DOHH2 (cell line): ENCODE results near the gene ZNF800.

Source experiments
- H3F3A ChIP-seq: fragments of 200-600 bp; sonication (generic), shearing (Covaris generic); 2 replicates; pipeline ENCODE4 v1.6.0; 2016; ENCODE audit warnings: antibody characterized with exemption, mild to moderate bottlenecking; ENCODE audit not compliant: control insufficient read depth, insufficient read depth
- H3K27ac ChIP-seq: fragments of 200-600 bp; sonication (generic); 2 replicates; pipeline ENCODE4 v1.5.1; 2014; ENCODE audit warnings: low read depth, mild to moderate bottlenecking, low read length, moderate library complexity
- H3K27me3 ChIP-seq: fragments of 200-600 bp; sonication (generic); 2 replicates; pipeline ENCODE4 v1.6.1; 2014; ENCODE audit warnings: mild to moderate bottlenecking, low read length, mixed read lengths; ENCODE audit not compliant: control insufficient read depth
- H3K36me3 ChIP-seq: fragments of 200-600 bp; sonication (generic); 2 replicates; pipeline ENCODE4 v1.6.1; 2014; ENCODE audit warnings: mild to moderate bottlenecking, low read length, moderate library complexity, mixed read lengths; ENCODE audit not compliant: control insufficient read depth
- H3K4me1 ChIP-seq: fragments of 200-600 bp; sonication (generic); 2 replicates; pipeline ENCODE4 v1.6.1; 2014; ENCODE audit warnings: mild to moderate bottlenecking, low read length, mixed read lengths; ENCODE audit not compliant: control insufficient read depth
- H3K4me2 ChIP-seq: fragments of 200-600 bp; sonication (generic); 2 replicates; pipeline ENCODE4 v1.6.0; 2014; ENCODE audit warnings: mild to moderate bottlenecking, low read length, moderate library complexity
- H3K4me3 ChIP-seq: fragments of 200-600 bp; sonication (generic); 2 replicates; pipeline ENCODE4 v1.5.1; 2014; ENCODE audit warnings: mild to moderate bottlenecking, low read length, mixed read lengths
- H3K79me2 ChIP-seq: fragments of 200-600 bp; sonication (generic); 2 replicates; pipeline ENCODE4 v1.6.1; 2014; ENCODE audit warnings: mild to moderate bottlenecking, low read length, mixed read lengths; ENCODE audit not compliant: control insufficient read depth
- H3K9me2 ChIP-seq: fragments of 200-600 bp; sonication (generic); replicated peaks from 2 replicates; pipeline ENCODE4 v1.6.1; 2014; ENCODE audit warnings: mild to moderate bottlenecking, low read length, mixed read lengths; ENCODE audit not compliant: control insufficient read depth
- H3K9me3 ChIP-seq: fragments of 200-600 bp; sonication (generic); 2 replicates; pipeline ENCODE4 v1.6.1; 2014; ENCODE audit warnings: antibody characterized with exemption, low read length, mixed read lengths; ENCODE audit not compliant: control insufficient read depth, insufficient read depth
- H4K20me1 ChIP-seq: fragments of 200-600 bp; sonication (generic); 2 replicates; pipeline ENCODE4 v1.6.0; 2014; ENCODE audit warnings: low read depth, mild to moderate bottlenecking, antibody characterized with exemption, low read length, moderate library complexity; ENCODE audit not compliant: control insufficient read depth, insufficient read depth
- EZH2phosphoT487 ChIP-seq: fragments of 200-600 bp; sonication (generic); IDR thresholded peaks from 2 replicates; pipeline ENCODE4 v1.6.1; 2017; ENCODE audit warnings: borderline replicate concordance, mild to moderate bottlenecking, antibody characterized with exemption, low read length, moderate library complexity, mixed read lengths
- TF ChIP-seq, protein P1 (sequence below): fragments of 200-600 bp; sonication (generic); IDR thresholded peaks from one replicate; pipeline ENCODE4 v1.5.1; 2014; ENCODE audit warnings: antibody characterized with exemption, mild to moderate bottlenecking, low read depth, low read length; ENCODE audit not compliant: poor library complexity, severe bottlenecking

ZNF800 gene

DNA sequence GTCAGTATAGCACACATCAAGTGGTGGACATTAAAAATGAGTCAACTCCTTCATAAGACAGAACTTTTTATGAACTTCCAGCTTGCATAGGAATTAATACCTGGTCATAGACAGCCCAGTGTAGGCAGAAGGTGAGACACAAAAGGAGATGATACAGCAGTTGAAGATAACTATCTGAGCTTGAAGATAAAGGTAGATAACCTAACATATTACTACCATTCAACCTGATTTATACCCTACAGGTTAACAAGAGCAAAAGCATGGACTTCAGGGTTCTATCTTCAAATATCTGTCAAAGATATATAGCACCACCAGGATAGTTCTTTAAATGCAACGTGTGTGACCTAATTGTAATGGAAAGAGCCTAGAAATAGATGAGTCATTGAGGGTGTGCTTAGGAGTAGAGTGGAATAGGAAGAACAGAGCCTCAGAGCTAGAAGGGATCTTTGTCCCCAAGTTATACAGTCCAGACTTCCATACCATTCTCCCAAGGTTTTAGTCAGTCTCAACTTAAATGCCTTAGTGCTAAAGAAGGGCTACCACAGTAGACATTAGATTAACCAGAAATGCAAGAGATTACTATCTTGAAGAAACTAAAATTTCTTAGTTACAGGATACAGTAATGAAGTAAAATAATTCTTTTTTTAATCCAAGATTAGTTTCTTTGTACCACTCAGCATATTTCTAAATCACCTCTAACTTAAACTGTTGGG, 9.2 kb downstream of the ZNF800 start:
- Histone ChIP-seq H3F3A (peaks cover 3% of the 10 kb centered on the region; the same call in 1 of the 2 replicates), H3K36me3 (peaks cover 89% of the 10 kb centered on the region), H3K27me3 (no peaks in the 10 kb centered on the region), H4K20me1 (peaks cover 11% of the 10 kb centered on the region; the same call in 1 of the 2 replicates), H3K4me2 (peak overlapping the region; percentile 19; the same call in 1 of the 2 replicates), H3K27ac (no peak overlapping the region), H3K9me2 (no peaks in the 10 kb centered on the region), H3K9me3 (no peaks in the 10 kb centered on the region), H3K79me2 (peaks cover 95% of the 10 kb centered on the region), H3K4me1 (peaks cover 41% of the 10 kb centered on the region), H3K4me3 (no peak overlapping the region)
- TF ChIP-seq, protein P1, sequence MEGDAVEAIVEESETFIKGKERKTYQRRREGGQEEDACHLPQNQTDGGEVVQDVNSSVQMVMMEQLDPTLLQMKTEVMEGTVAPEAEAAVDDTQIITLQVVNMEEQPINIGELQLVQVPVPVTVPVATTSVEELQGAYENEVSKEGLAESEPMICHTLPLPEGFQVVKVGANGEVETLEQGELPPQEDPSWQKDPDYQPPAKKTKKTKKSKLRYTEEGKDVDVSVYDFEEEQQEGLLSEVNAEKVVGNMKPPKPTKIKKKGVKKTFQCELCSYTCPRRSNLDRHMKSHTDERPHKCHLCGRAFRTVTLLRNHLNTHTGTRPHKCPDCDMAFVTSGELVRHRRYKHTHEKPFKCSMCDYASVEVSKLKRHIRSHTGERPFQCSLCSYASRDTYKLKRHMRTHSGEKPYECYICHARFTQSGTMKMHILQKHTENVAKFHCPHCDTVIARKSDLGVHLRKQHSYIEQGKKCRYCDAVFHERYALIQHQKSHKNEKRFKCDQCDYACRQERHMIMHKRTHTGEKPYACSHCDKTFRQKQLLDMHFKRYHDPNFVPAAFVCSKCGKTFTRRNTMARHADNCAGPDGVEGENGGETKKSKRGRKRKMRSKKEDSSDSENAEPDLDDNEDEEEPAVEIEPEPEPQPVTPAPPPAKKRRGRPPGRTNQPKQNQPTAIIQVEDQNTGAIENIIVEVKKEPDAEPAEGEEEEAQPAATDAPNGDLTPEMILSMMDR: no peak

DNA sequence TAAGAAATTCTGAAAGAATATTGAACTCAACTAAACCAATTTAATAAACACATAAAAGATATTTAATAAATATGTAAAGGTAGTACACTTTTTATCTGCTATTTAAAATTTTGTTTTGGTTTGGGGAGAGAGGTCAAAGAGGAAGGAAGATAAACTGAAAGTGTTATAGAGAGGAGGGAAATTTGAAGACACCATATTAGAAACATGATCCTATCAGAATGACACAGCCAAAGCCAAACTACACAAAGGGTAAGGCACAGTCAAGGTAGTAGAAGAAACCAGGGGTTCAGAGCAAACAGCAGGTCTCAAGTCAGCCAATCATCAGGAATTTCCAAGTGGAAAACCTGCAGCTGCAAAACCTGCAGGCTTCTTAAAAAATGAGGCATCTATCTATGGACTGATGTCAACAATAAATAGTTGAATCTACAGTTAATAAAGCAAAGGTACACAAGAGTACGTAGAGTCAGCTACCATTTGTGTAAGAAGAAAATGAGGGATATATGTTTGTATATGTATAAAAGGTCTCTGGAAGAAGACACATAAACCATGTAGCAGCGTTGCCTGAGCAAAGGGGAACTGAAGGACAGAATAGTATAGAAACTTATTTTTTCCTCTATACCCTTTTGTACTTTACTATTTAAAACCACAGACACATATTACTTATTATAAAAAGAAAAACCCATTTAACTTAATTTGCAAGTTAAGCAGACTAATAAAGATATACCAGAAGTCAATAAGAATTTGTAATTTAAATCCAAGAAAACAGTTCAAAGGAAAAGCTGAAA, 10.0 kb downstream of the ZNF800 start:
- no peaks in the 10 kb centered on the region for H3K27me3 ChIP-seq
- no peak overlapping the region for H3K27ac ChIP-seq
- no peak overlapping the region for H3K4me3 ChIP-seq
- H4K20me1 ChIP-seq: peaks cover 15% of the 10 kb centered on the region; the same call in 1 of the 2 replicates
- peaks cover 95% of the 10 kb centered on the region for H3K79me2 ChIP-seq
- no peaks in the 10 kb centered on the region for H3K9me2 ChIP-seq
- no peaks in the 10 kb centered on the region for H3K9me3 ChIP-seq
- peak overlapping the region; percentile 19; the same call in 1 of the 2 replicates for H3K4me2 ChIP-seq
- peaks cover 36% of the 10 kb centered on the region for H3K4me1 ChIP-seq
- peaks cover 3% of the 10 kb centered on the region; the same call in 1 of the 2 replicates for H3F3A ChIP-seq
- H3K36me3 ChIP-seq: peaks cover 89% of the 10 kb centered on the region
- no peak for TF ChIP-seq EZH2phosphoT487
- TF ChIP-seq, protein P1: no peak

DNA sequence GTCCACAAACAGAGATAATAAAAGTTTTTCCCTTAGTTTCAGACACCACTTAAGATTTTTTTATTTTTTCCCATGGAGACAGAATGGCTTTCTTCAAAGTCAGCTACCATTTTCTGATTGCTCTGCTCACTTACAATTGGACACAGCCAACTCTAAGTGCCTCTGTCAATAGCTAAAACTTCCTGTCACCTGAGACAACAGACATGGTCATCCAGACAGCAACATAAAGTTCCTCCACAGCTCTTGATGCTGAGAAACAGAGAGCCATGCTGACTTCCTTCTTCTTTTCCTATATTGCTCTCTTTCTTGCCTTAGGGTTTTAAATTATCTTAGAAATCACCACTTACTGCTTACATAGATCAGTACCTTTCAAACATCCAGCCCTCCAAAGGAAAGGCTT, 12.0 kb downstream of the ZNF800 start:
- H3K4me1 ChIP-seq: peaks cover 30% of the 10 kb centered on the region
- no peaks in the 10 kb centered on the region for H3K9me2 ChIP-seq
- peaks cover 93% of the 10 kb centered on the region for H3K36me3 ChIP-seq
- no peak overlapping the region for H3K27ac ChIP-seq
- no peaks in the 10 kb centered on the region for H3K27me3 ChIP-seq
- H3K4me3 ChIP-seq: no peak overlapping the region
- no peaks in the 10 kb centered on the region for H3K9me3 ChIP-seq
- TF ChIP-seq, protein P1: no peak
- no peak for TF ChIP-seq EZH2phosphoT487
- peaks cover 96% of the 10 kb centered on the region for H3K79me2 ChIP-seq
- H3K4me2 ChIP-seq: 0 out of 2 replicates have a peak overlapping the region, but pooled peaks have one; percentile 7
- H4K20me1 ChIP-seq: peaks cover 15% of the 10 kb centered on the region; the same call in 1 of the 2 replicates
- peaks cover 3% of the 10 kb centered on the region; the same call in 1 of the 2 replicates for H3F3A ChIP-seq
